Middle frontal gyrus (tissue), 1 donor: ENCODE results near the gene CAPN12.

ENCODE experiments used
- DNase-seq: peaks from one replicate; pipeline ENCODE4 v3.0.0-alpha.2; 2015; ENCODE audit warnings: low spot score; ENCODE audit errors: extremely low spot score

The CAPN12 gene

GRCh38 chr19:38737921-38738737 is 6.1 kb downstream of the CAPN12 start:
- DNase-seq: no peak

GRCh38 chr19:38737281-38737865 is 6.9 kb downstream of the CAPN12 start:
- no peak for DNase-seq

- no peak for DNase-seq
Observed at GRCh38 chr19:38736413-38737280, 7.6 kb downstream of the CAPN12 start.

GRCh38 chr19:38736036-38736412 is 8.2 kb downstream of the CAPN12 start:
- DNase-seq: no peak

GRCh38 chr19:38735257-38735686 is 9.0 kb downstream of the CAPN12 start:
- DNase-seq: no peak

- no peak for DNase-seq
Observed at GRCh38 chr19:38734426-38735256, 9.6 kb downstream of the CAPN12 start.

GRCh38 chr19:38734176-38734425 is 10.2 kb downstream of the CAPN12 start:
- no peak for DNase-seq

GRCh38 chr19:38733493-38734175 is 10.6 kb downstream of the CAPN12 start:
- DNase-seq: no peak

GRCh38 chr19:38733241-38733492 is 11.1 kb downstream of the CAPN12 start:
- DNase-seq: no peak

GRCh38 chr19:38731654-38732301 is 12.5 kb downstream of the CAPN12 start:
- DNase-seq: no peak

GRCh38 chr19:38730731-38731589 is 13.3 kb downstream of the CAPN12 start:
- DNase-seq: no peak

- DNase-seq: no peak
Observed at GRCh38 chr19:38730470-38730730, 13.9 kb downstream of the CAPN12 start.

- DNase-seq: no peak
Observed at GRCh38 chr19:38729653-38730469, 14.4 kb downstream of the CAPN12 start.

GRCh38 chr19:38728752-38729541 is 15.3 kb downstream of the CAPN12 start:
- DNase-seq: no peak

- no peak for DNase-seq
Observed at GRCh38 chr19:38727868-38728660, 16.2 kb downstream of the CAPN12 start.

GRCh38 chr19:38727306-38727867 is 16.9 kb downstream of the CAPN12 start:
- DNase-seq: no peak

GRCh38 chr19:38726761-38727301 is 17.4 kb downstream of the CAPN12 start:
- no peak for DNase-seq
